HepG2 (cell line): ENCODE measurements around the gene IL1R1. TPM values are rescaled to one million over a fixed set of nuclear protein-coding genes. Genes with fewer than 3 reads are reported as not detected.

Experiments
- ATAC-seq: fragments of 200-7000 bp; cut with Tn5 transposase; 3 replicates; pipeline ENCODE4 v1.9.1; 2020; ENCODE audit warnings: mild to moderate bottlenecking, moderate library complexity
- BruUV-seq: library from RNA; stranded (reverse); fragments of 400-500 nt; replicated peaks from 2 replicates; lab custom pipeline; 2021; lab: Mats Ljungman, UMichigan
- CTCF ChIA-PET: fragments of 300-600 bp; formaldehyde crosslinking; extraction: SDS; loops from one replicate; lab custom pipeline; 2021; ENCODE audit warnings: low total read pairs, inconsistent platforms, low intra/inter-chr PET ratio; lab: Yijun Ruan, JAX
- POLR2A ChIA-PET: fragments of 350-600 bp; sonication (Branson Sonifier 250); formaldehyde crosslinking; loops from one replicate; lab custom pipeline; 2020; ENCODE audit warnings: antibody characterized with exemption, inconsistent platforms; lab: Yijun Ruan, JAX
- DNase-seq: peaks from one replicate; pipeline ENCODE4 v3.0.0-alpha.2; 2015; ENCODE audit warnings: low spot score
- FAIRE-seq: peaks from 3 replicates; lab custom pipeline; 2011; peaks lifted over from hg19 to GRCh38; lab: Jason Lieb, UNC
- H2AFZ ChIP-seq: one replicate; pipeline ENCODE4 v1.6.1; 2011; ENCODE audit warnings: low read length, inconsistent platforms
- H3K27ac ChIP-seq: fragments of 300-600 bp; 3 replicates; pipeline ENCODE4 v1.8.0; 2011; ENCODE audit warnings: mixed run types, mild to moderate bottlenecking, mixed read lengths, low read length, inconsistent platforms; ENCODE audit not compliant: insufficient read depth; ENCODE audit errors: extremely low read length
- H3K27me3 ChIP-seq, 2 experiments: fragments of 200-600 bp in 1 of 2; 2 replicates in 1 of 2; 3 replicates in 1 of 2; pipeline versions ENCODE4 v1.6.0 to v1.8.0; 2011; ENCODE audit warnings: low read length in 2 of 2, mild to moderate bottlenecking in 2 of 2, moderate library complexity in 2 of 2, inconsistent platforms in 1 of 2; ENCODE audit not compliant: insufficient read depth in 2 of 2, control insufficient read depth in 1 of 2
- H3K36me3 ChIP-seq, 2 experiments: fragments of 200-600 bp in 1 of 2; replicated peaks in 1 of 2; 2 replicates in 1 of 2; 3 replicates in 1 of 2; pipeline versions ENCODE4 v1.5.1 to v1.8.0; 2011; ENCODE audit warnings: low read length in 2 of 2, inconsistent platforms in 1 of 2; ENCODE audit not compliant: insufficient read depth in 2 of 2, control insufficient read depth in 1 of 2
- H3K4me1 ChIP-seq: 2 replicates; pipeline ENCODE4 v1.5.1; 2012; ENCODE audit warnings: low read length, inconsistent platforms; ENCODE audit not compliant: insufficient read depth
- H3K4me2 ChIP-seq: 2 replicates; pipeline ENCODE4 v1.6.0; 2011; ENCODE audit warnings: low read depth, low read length, inconsistent platforms
- H3K4me3 ChIP-seq, 3 experiments: fragments of 200-600 bp in 1 of 3; sonication (generic), shearing (Covaris generic) in 1 of 3; replicated peaks in 1 of 3; 2 replicates each; pipeline ENCODE4 v1.5.1; 2011 to 2016; ENCODE audit warnings: low read length in 3 of 3, inconsistent platforms in 2 of 3, low read depth in 2 of 3, mild to moderate bottlenecking in 2 of 3, control low read depth in 1 of 3, mixed read lengths in 1 of 3; ENCODE audit not compliant: insufficient read depth in 1 of 3
- H3K79me2 ChIP-seq: one replicate; pipeline ENCODE4 v1.6.1; 2011; ENCODE audit warnings: low read length, inconsistent platforms; ENCODE audit not compliant: insufficient read depth
- H3K9ac ChIP-seq: 2 replicates; pipeline ENCODE4 v1.6.0; 2011; ENCODE audit warnings: mild to moderate bottlenecking, low read depth, low read length, inconsistent platforms; ENCODE audit not compliant: insufficient read depth
- H3K9me3 ChIP-seq: 2 replicates; pipeline ENCODE4 v1.5.1; 2012; ENCODE audit warnings: mild to moderate bottlenecking, low read length
- H4K20me1 ChIP-seq: 2 replicates; pipeline ENCODE4 v1.6.0; 2011; ENCODE audit warnings: inconsistent platforms, mild to moderate bottlenecking, low read length, moderate library complexity; ENCODE audit not compliant: insufficient read depth
- ATF4 ChIP-seq, 2 experiments: fragments of 450-650 bp in 1 of 2; sonication (generic) in 1 of 2; formaldehyde crosslinking; IDR thresholded peaks; 2 replicates each; pipeline versions ENCODE4 v1.5.0 to v1.8.0; 2020 to 2022; ENCODE audit warnings: mild to moderate bottlenecking in 1 of 2, missing genetic modification reagents in 1 of 2
- HINFP ChIP-seq: sonication (generic); formaldehyde crosslinking; IDR thresholded peaks from 2 replicates; pipeline ENCODE4 v1.4.0; 2020; ENCODE audit warnings: low read depth, mild to moderate bottlenecking, missing genetic modification reagents
- HNRNPLL ChIP-seq: fragments of 200-400 bp; formaldehyde crosslinking; IDR thresholded peaks from 2 replicates; pipeline ENCODE4 v1.6.1; 2017; ENCODE audit warnings: mild to moderate bottlenecking, low read depth, low read length; ENCODE audit not compliant: poor library complexity, severe bottlenecking
- ZKSCAN8 ChIP-seq: IDR thresholded peaks from 2 replicates; pipeline ENCODE4 v1.6.1; 2016; ENCODE audit warnings: borderline replicate concordance, missing genetic modification reagents, missing compliant biosample characterization
- ZNF207 ChIP-seq: fragments of 450-650 bp; IDR thresholded peaks from 2 replicates; pipeline ENCODE4 v1.6.1; 2016; ENCODE audit warnings: antibody characterized with exemption, borderline replicate concordance
- WGBS: methylation state at CpG from one replicate; pipeline ENCODE4 v1.1.6; 2017; ENCODE audit warnings: low lambda C conversion rate; 5-methylcytosine and 5-hydroxymethylcytosine counted together
- in situ Hi-C: cut with HindIII; loops from 2 replicates; pipeline ENCODE4 v1.10.0; 2017; ENCODE audit warnings: low pct_unique_long_range_greater_than_20kb; ENCODE audit not compliant: extremely low pct_ligation_motif_present
- intact Hi-C: fragments of 100-400 bp; cut with micrococcal nuclease; formaldehyde crosslinking; loops from one replicate; pipeline ENCODE4 v1.10.0; 2022; ENCODE audit not compliant: unreplicated experiment
- polyA plus RNA-seq, 8 experiments: library from polyadenylated mRNA; depleted of rRNA in 3 of 8; stranded (reverse) in 7 of 8; unstranded in 1 of 8; fragments of >200 nt; fragmentation: Illumina TruSeq in 4 of 8; extraction: Trizol in 4 of 8; gene quantifications; 2 replicates each; pipeline versions ENCODE4 v1.2.1 to v1.2.3, GENCODE V29; 2011 to 2016; ENCODE audit warnings: low read depth in 4 of 8, missing spikeins in 1 of 8, mixed read lengths in 1 of 8; ENCODE audit not compliant: insufficient read depth in 1 of 8
- total RNA-seq, 5 experiments: library from RNA; depleted of rRNA; stranded (reverse); fragments of >200 nt; fragmentation: Illumina TruSeq; extraction: Trizol; gene quantifications; 2 replicates each; pipeline ENCODE4 v1.2.3, GENCODE V29; 2016; ENCODE audit warnings: low read depth in 1 of 5

IL1R1 gene
- total and polyA plus RNA-seq, 2 of the 13 experiments (the other 11 are each of a cell fraction or from before 2014, with no cell fraction given) = 38.0 to 93.1 TPM

DNA sequence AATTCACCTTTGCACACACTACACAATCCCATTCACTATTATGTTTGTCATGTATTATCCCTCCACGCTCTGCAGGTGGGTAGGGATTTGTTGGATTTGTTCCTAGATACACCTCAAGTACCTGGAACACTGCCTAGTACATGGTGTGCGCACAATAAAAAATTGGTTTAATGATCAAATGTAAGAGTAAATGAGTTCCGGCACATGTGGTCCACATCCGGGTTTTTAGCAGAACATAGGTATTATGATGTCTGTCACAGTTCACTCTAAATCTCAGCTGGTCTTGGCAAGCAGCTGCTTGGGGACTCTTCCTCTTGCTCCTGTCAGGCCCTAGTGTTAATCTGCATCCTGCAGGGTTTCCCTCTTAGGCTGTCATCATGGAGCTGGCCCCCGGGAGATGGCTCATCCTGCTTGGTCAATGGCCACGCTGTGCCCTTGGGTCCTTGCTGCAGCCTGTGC is 21.8 kb upstream of the IL1R1 start (continued):
- TF ChIP-seq HNRNPLL (no peak), HINFP (CRISPR knock-in tag) (no peak)

- Histone ChIP-seq H3K4me3 (no peak overlapping the region), H3K36me3 (no peaks in the 10 kb centered on the region), H3K4me1 (peaks cover 12% of the 10 kb centered on the region)
- DNase-seq = no peak
- CTCF ChIA-PET = no interaction called here
- 95% methylated on average over 3 of the region's 3 CpGs for WGBS
- intact Hi-C loops = no loop called here
- ATAC-seq = no peak
- FAIRE-seq = no peak
- TF ChIP-seq ZNF207 (no peak), ZKSCAN8 (CRISPR knock-in tag) (no peak), ATF4 (CRISPR knock-in tag; IDR thresholded peaks at IDR 0.05) (no peak)
- TF ChIP-seq, all 625 proteins: peak for 0
- H3K9ac ChIP-seq = no peak overlapping the region
- H3K9me3 ChIP-seq = no peaks in the 10 kb centered on the region
- H3K4me2 ChIP-seq = no peak overlapping the region
- no peaks in the 10 kb centered on the region for H4K20me1 ChIP-seq
- in situ Hi-C loops = no loop called here
- no peak overlapping the region for H3K27ac ChIP-seq
- no peaks in the 10 kb centered on the region for H3K27me3 ChIP-seq
- BruUV-seq = no TSS peak
- H2AFZ ChIP-seq = no peak overlapping the region
- POLR2A ChIA-PET = no interaction called here
- no peaks in the 10 kb centered on the region for H3K79me2 ChIP-seq
Observed at GRCh38 chr2:102122115-102122514, 20.4 kb upstream of the IL1R1 start.
